ENCODE measurements around the gene SLCO1A2.

SLCO1A2 gene

GRCh38 chr12:21252070-21252469 lies 82.6 kb downstream of the SLCO1A2 start:
- no peaks in the 10 kb centered on the region for H3K36me3 ChIP-seq (ENCODE audit: control insufficient read depth in 1 of 2, insufficient read depth in 2 of 2, low read length in 2 of 2)
- no peak overlapping the region for H2AK5ac ChIP-seq (ENCODE audit: low read length)
- no peaks in the 10 kb centered on the region for H3K4me1 ChIP-seq (ENCODE audit: control insufficient read depth in 1 of 2, insufficient read depth in 2 of 2, low read length in 2 of 2)
- H3K27ac ChIP-seq (ENCODE audit: low read depth, low read length): no peak overlapping the region
- no peak overlapping the region for H4K8ac ChIP-seq (ENCODE audit: low read depth, low read length)
- no peak overlapping the region for H2BK120ac ChIP-seq (ENCODE audit: insufficient read depth, low read length, poor library complexity)
- H3K9ac ChIP-seq (ENCODE audit: low read length): no peak overlapping the region
- no peak overlapping the region for H3K18ac ChIP-seq (ENCODE audit: low read length)
- no peak overlapping the region for H4K91ac ChIP-seq (ENCODE audit: low read depth, low read length)
- no peaks in the 10 kb centered on the region for H3K79me2 ChIP-seq (ENCODE audit: control insufficient read depth, insufficient read depth, low read length, poor library complexity)
- no peak overlapping the region for H3K23ac ChIP-seq (ENCODE audit: low read length)
- H3K9me3 ChIP-seq (ENCODE audit: insufficient read depth, low read depth, low read length): no peaks in the 10 kb centered on the region
- DNase-seq: no peak
- H3K79me1 ChIP-seq (ENCODE audit: low read length): no peaks in the 10 kb centered on the region
- no CpG with 5 or more reads among the region's 5 CpGs for WGBS (ENCODE audit: extremely low coverage, insufficient coverage, insufficient read length)
- H4K12ac ChIP-seq (ENCODE audit: low read depth, low read length): no peak overlapping the region
- no peak overlapping the region for H3K14ac ChIP-seq (ENCODE audit: low read length)
- no peaks in the 10 kb centered on the region for H3K27me3 ChIP-seq (ENCODE audit: insufficient read depth, low read length)
- H2AFZ ChIP-seq (ENCODE audit: insufficient read depth, low read length, poor library complexity): no peak overlapping the region
- H2BK5ac ChIP-seq (ENCODE audit: low read depth, low read length, poor library complexity): no peak overlapping the region
- no peak overlapping the region for H3K4me3 ChIP-seq (ENCODE audit: low read depth, low read length)
- no peak overlapping the region for H3K4me2 ChIP-seq (ENCODE audit: low read length)
- H2BK12ac ChIP-seq (ENCODE audit: low read length): no peak overlapping the region
- H3K4ac ChIP-seq (ENCODE audit: low read depth, low read length): no peak overlapping the region

GRCh38 chr12:21248679-21249078 lies 86.0 kb downstream of the SLCO1A2 start:
- Histone ChIP-seq H3K18ac (ENCODE audit: low read length) (no peak overlapping the region), H3K79me1 (ENCODE audit: low read length) (no peaks in the 10 kb centered on the region), H2BK5ac (ENCODE audit: low read depth, low read length, poor library complexity) (no peak overlapping the region), H3K4me2 (ENCODE audit: low read length) (no peak overlapping the region), H3K23ac (ENCODE audit: low read length) (no peak overlapping the region), H4K91ac (ENCODE audit: low read depth, low read length) (no peak overlapping the region), H3K4ac (ENCODE audit: low read depth, low read length) (no peak overlapping the region), H2BK12ac (ENCODE audit: low read length) (no peak overlapping the region), H2AK5ac (ENCODE audit: low read length) (no peak overlapping the region), H3K27ac (ENCODE audit: low read depth, low read length) (no peak overlapping the region), H3K4me1 (ENCODE audit: control insufficient read depth in 1 of 2, insufficient read depth in 2 of 2, low read length in 2 of 2) (no peaks in the 10 kb centered on the region), H4K12ac (ENCODE audit: low read depth, low read length) (no peak overlapping the region), H3K14ac (ENCODE audit: low read length) (no peak overlapping the region), H3K36me3 (ENCODE audit: control insufficient read depth in 1 of 2, insufficient read depth in 2 of 2, low read length in 2 of 2) (no peaks in the 10 kb centered on the region), H3K79me2 (ENCODE audit: control insufficient read depth, insufficient read depth, low read length, poor library complexity) (no peaks in the 10 kb centered on the region), H3K9me3 (ENCODE audit: insufficient read depth, low read depth, low read length) (no peaks in the 10 kb centered on the region), H3K4me3 (ENCODE audit: low read depth, low read length) (no peak overlapping the region), H4K8ac (ENCODE audit: low read depth, low read length) (no peak overlapping the region), H3K27me3 (ENCODE audit: insufficient read depth, low read length) (no peaks in the 10 kb centered on the region), H2BK120ac (ENCODE audit: insufficient read depth, low read length, poor library complexity) (no peak overlapping the region), H3K9ac (ENCODE audit: low read length) (no peak overlapping the region), H2AFZ (ENCODE audit: insufficient read depth, low read length, poor library complexity) (no peak overlapping the region)
- DNase-seq: peak in 1 of 2 donors; percentile 57
- no CpG with 5 or more reads among the region's 1 CpG for WGBS (ENCODE audit: extremely low coverage, insufficient coverage, insufficient read length)

DNA sequence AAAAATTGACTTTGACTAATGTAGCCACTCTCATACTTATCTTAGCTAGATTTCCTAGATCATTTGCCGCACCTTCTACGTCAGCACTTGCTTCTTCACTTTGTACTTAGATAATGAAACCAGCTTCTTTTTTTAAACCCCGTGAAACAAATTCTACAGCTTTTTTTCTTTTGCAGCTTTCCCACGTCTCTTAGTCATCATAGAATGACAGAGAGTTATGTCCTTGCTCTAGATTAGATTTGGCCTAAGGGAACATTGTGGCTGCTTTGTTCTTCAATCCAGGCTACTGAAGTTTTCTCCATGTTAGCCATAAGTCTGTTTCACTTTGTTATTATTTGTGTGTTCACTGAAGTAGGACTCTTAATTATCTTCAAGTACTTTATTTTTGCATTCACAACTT lies 94.9 kb downstream of the SLCO1A2 start:
- Histone ChIP-seq H3K36me3 (ENCODE audit: control insufficient read depth in 1 of 2, insufficient read depth in 2 of 2, low read length in 2 of 2) (no peaks in the 10 kb centered on the region), H3K14ac (ENCODE audit: low read length) (no peak overlapping the region), H2BK120ac (ENCODE audit: insufficient read depth, low read length, poor library complexity) (no peak overlapping the region), H3K79me2 (ENCODE audit: control insufficient read depth, insufficient read depth, low read length, poor library complexity) (no peaks in the 10 kb centered on the region), H2BK12ac (ENCODE audit: low read length) (no peak overlapping the region), H2AFZ (ENCODE audit: insufficient read depth, low read length, poor library complexity) (no peak overlapping the region), H3K23ac (ENCODE audit: low read length) (no peak overlapping the region), H3K79me1 (ENCODE audit: low read length) (no peaks in the 10 kb centered on the region), H3K9me3 (ENCODE audit: insufficient read depth, low read depth, low read length) (no peaks in the 10 kb centered on the region), H3K4me2 (ENCODE audit: low read length) (no peak overlapping the region), H4K8ac (ENCODE audit: low read depth, low read length) (no peak overlapping the region), H3K4ac (ENCODE audit: low read depth, low read length) (no peak overlapping the region), H3K4me1 (ENCODE audit: control insufficient read depth in 1 of 2, insufficient read depth in 2 of 2, low read length in 2 of 2) (no peaks in the 10 kb centered on the region), H3K9ac (ENCODE audit: low read length) (no peak overlapping the region), H2AK5ac (ENCODE audit: low read length) (no peak overlapping the region), H3K4me3 (ENCODE audit: low read depth, low read length) (no peak overlapping the region), H3K27ac (ENCODE audit: low read depth, low read length) (no peak overlapping the region), H4K12ac (ENCODE audit: low read depth, low read length) (no peak overlapping the region), H2BK5ac (ENCODE audit: low read depth, low read length, poor library complexity) (no peak overlapping the region), H4K91ac (ENCODE audit: low read depth, low read length) (no peak overlapping the region), H3K18ac (ENCODE audit: low read length) (no peak overlapping the region), H3K27me3 (ENCODE audit: insufficient read depth, low read length) (no peaks in the 10 kb centered on the region)
- WGBS (ENCODE audit: extremely low coverage, insufficient coverage, insufficient read length): no CpG with 5 or more reads among the region's 4 CpGs
- peak; percentile 16 to 61 for DNase-seq

- no peak overlapping the region for H3K4ac ChIP-seq (ENCODE audit: low read depth, low read length)
- H3K4me2 ChIP-seq (ENCODE audit: low read length): no peak overlapping the region
- no peak overlapping the region for H2AK5ac ChIP-seq (ENCODE audit: low read length)
- no peak overlapping the region for H2BK120ac ChIP-seq (ENCODE audit: insufficient read depth, low read length, poor library complexity)
- no peak overlapping the region for H4K8ac ChIP-seq (ENCODE audit: low read depth, low read length)
- H2BK12ac ChIP-seq (ENCODE audit: low read length): no peak overlapping the region
- no peak overlapping the region for H3K23ac ChIP-seq (ENCODE audit: low read length)
- DNase-seq: no peak
- no peaks in the 10 kb centered on the region for H3K4me1 ChIP-seq (ENCODE audit: control insufficient read depth in 1 of 2, insufficient read depth in 2 of 2, low read length in 2 of 2)
- H3K27ac ChIP-seq (ENCODE audit: low read depth, low read length): no peak overlapping the region
- no CpG with 5 or more reads among the region's 5 CpGs for WGBS (ENCODE audit: extremely low coverage, insufficient coverage, insufficient read length)
- no peak overlapping the region for H4K91ac ChIP-seq (ENCODE audit: low read depth, low read length)
- no peaks in the 10 kb centered on the region for H3K27me3 ChIP-seq (ENCODE audit: insufficient read depth, low read length)
- no peaks in the 10 kb centered on the region for H3K79me2 ChIP-seq (ENCODE audit: control insufficient read depth, insufficient read depth, low read length, poor library complexity)
- no peak overlapping the region for H3K14ac ChIP-seq (ENCODE audit: low read length)
- no peak overlapping the region for H2BK5ac ChIP-seq (ENCODE audit: low read depth, low read length, poor library complexity)
- no peaks in the 10 kb centered on the region for H3K79me1 ChIP-seq (ENCODE audit: low read length)
- H3K36me3 ChIP-seq (ENCODE audit: control insufficient read depth in 1 of 2, insufficient read depth in 2 of 2, low read length in 2 of 2): no peaks in the 10 kb centered on the region
- H3K9ac ChIP-seq (ENCODE audit: low read length): no peak overlapping the region
- no peaks in the 10 kb centered on the region for H3K9me3 ChIP-seq (ENCODE audit: insufficient read depth, low read depth, low read length)
- H4K12ac ChIP-seq (ENCODE audit: low read depth, low read length): no peak overlapping the region
- no peak overlapping the region for H3K18ac ChIP-seq (ENCODE audit: low read length)
- no peak overlapping the region for H2AFZ ChIP-seq (ENCODE audit: insufficient read depth, low read length, poor library complexity)
- no peak overlapping the region for H3K4me3 ChIP-seq (ENCODE audit: low read depth, low read length)
Observed at GRCh38 chr12:21234395-21234794, 100.3 kb downstream of the SLCO1A2 start.

Measured in trophoblast cell (in vitro differentiated cells and primary cell).